Panc1 (cell line): ENCODE results near the gene CEACAM5. TPM values are rescaled to one million over a fixed set of nuclear protein-coding genes. Genes with fewer than 3 reads are reported as not detected.
"Not testable (repeated sequence)": the region's sequence is repeated elsewhere in the genome, so short reads cannot be mapped to it uniquely, and the experiment has no call there.

Experiments
- ATAC-seq: fragments of 200-7000 bp; cut with Tn5 transposase; 2 replicates; pipeline ENCODE4 v1.9.1; 2020; ENCODE audit warnings: mild to moderate bottlenecking, moderate library complexity
- BruUV-seq: library from RNA; stranded (reverse); fragments of 400-500 nt; replicated peaks from 2 replicates; lab custom pipeline; 2021; lab: Mats Ljungman, UMichigan
- CTCF ChIA-PET: fragments of 300-600 bp; sonication (Branson Sonifier 250); formaldehyde crosslinking; loops from one replicate; lab custom pipeline; 2022; ENCODE audit warnings: antibody characterized with exemption; lab: Charles Lee
- POLR2A ChIA-PET: fragments of 300-600 bp; sonication (Branson Sonifier 250); formaldehyde crosslinking; loops from one replicate; lab custom pipeline; 2022; ENCODE audit warnings: antibody characterized with exemption; lab: Charles Lee
- DNase-seq: peaks from one replicate; pipeline ENCODE4 v3.0.0-alpha.2; 2010; ENCODE audit warnings: low read depth, low spot score
- H3K27ac ChIP-seq: 2 replicates; pipeline ENCODE4 v1.5.1; 2011; ENCODE audit warnings: mild to moderate bottlenecking, low read length, inconsistent platforms
- H3K27me3 ChIP-seq: fragments of 200-500 bp; sonication (Bioruptor generic); 2 replicates; pipeline ENCODE4 v1.6.0; 2014; ENCODE audit warnings: low read length, inconsistent platforms; ENCODE audit not compliant: control insufficient read depth, insufficient read depth
- H3K36me3 ChIP-seq: fragments of 200-500 bp; sonication (Bioruptor generic); 2 replicates; pipeline ENCODE4 v1.5.1; 2014; ENCODE audit warnings: inconsistent platforms, mild to moderate bottlenecking, low read length, moderate library complexity; ENCODE audit not compliant: control insufficient read depth, insufficient read depth
- H3K4me1 ChIP-seq: 2 replicates; pipeline ENCODE4 v1.5.1; 2011; ENCODE audit warnings: inconsistent platforms, mild to moderate bottlenecking, low read length, moderate library complexity; ENCODE audit not compliant: control insufficient read depth, insufficient read depth
- H3K4me3 ChIP-seq, 2 experiments: 2 replicates each; pipeline ENCODE4 v1.5.1; 2011 to 2012; ENCODE audit warnings: low read depth in 2 of 2, low read length in 2 of 2, mild to moderate bottlenecking in 2 of 2, inconsistent platforms in 1 of 2, moderate library complexity in 1 of 2
- H3K9me3 ChIP-seq: fragments of 200-500 bp; sonication (Bioruptor generic); 2 replicates; pipeline ENCODE4 v1.5.1; 2014; ENCODE audit warnings: low read depth, mild to moderate bottlenecking, inconsistent platforms, low read length, moderate library complexity; ENCODE audit not compliant: control insufficient read depth, insufficient read depth
- CTCF ChIP-seq: fragments of 450-650 bp; IDR thresholded peaks from 2 replicates; pipeline ENCODE4 v1.5.1; 2017; ENCODE audit warnings: mild to moderate bottlenecking
- POLR2AphosphoS5 ChIP-seq: IDR thresholded peaks from 2 replicates; pipeline ENCODE4 v1.6.1; 2012; ENCODE audit warnings: mild to moderate bottlenecking, low read depth, low read length, moderate library complexity
- REST ChIP-seq, 2 experiments: IDR thresholded peaks; 2 replicates each; pipeline ENCODE4 v1.6.1; 2011 to 2012; ENCODE audit warnings: low read depth in 2 of 2, control low read depth in 1 of 2, low read length in 1 of 2, mild to moderate bottlenecking in 1 of 2, moderate library complexity in 1 of 2; ENCODE audit not compliant: insufficient read depth in 1 of 2
- SIN3A ChIP-seq: IDR thresholded peaks from 2 replicates; pipeline ENCODE4 v1.6.1; 2012; ENCODE audit warnings: low read depth, mild to moderate bottlenecking, low read length, moderate library complexity, borderline replicate concordance; ENCODE audit not compliant: insufficient read depth
- TCF7L2 ChIP-seq: IDR thresholded peaks from 2 replicates; pipeline ENCODE4 v1.6.1; 2011; ENCODE audit warnings: mild to moderate bottlenecking, low read depth, low read length, inconsistent platforms
- in situ Hi-C: cut with HindIII; loops from 2 replicates; pipeline ENCODE4 v1.10.0; 2016; ENCODE audit warnings: low sequenced_read_pairs, low pct_unique_long_range_greater_than_20kb
- intact Hi-C: fragments of 100-400 bp; cut with micrococcal nuclease; formaldehyde crosslinking; loops from one replicate; pipeline ENCODE4 v1.10.0; 2022; ENCODE audit not compliant: unreplicated experiment
- total RNA-seq: library from RNA; stranded (reverse); gene quantifications from one replicate; pipeline ENCODE4 v1.2.1, GENCODE V29; 2021; ENCODE audit not compliant: unreplicated experiment

CEACAM5 gene
- total RNA-seq, 1 experiment from 2014 or later: 0.51 TPM

GRCh38 chr19:41767115-41767514 lies 58.7 kb downstream of the CEACAM5 start:
- Histone ChIP-seq H3K9me3 (no peaks in the 10 kb centered on the region), H3K36me3 (no peaks in the 10 kb centered on the region; the same call in 1 of the 2 replicates), H3K4me3 (no peak overlapping the region), H3K4me1 (no peaks in the 10 kb centered on the region), H3K27ac (no peak overlapping the region), H3K27me3 (peaks cover 2% of the 10 kb centered on the region; the same call in 1 of the 2 replicates)
- no TSS peak for BruUV-seq
- no peak for ATAC-seq
- in situ Hi-C loops: no loop called here
- DNase-seq: no peak
- intact Hi-C loops: no loop called here
- ChIA-PET CTCF (no interaction called here), POLR2A (no interaction called here)
- TF ChIP-seq POLR2AphosphoS5: no peak
- TF ChIP-seq CTCF: no peak
- TF ChIP-seq SIN3A: no peak
- TF ChIP-seq REST (IDR thresholded peaks at IDR 0.05; ENCODE audit: insufficient read depth in 1 of 2, low read depth in 2 of 2, low read length in 1 of 2): no peak
- TF ChIP-seq TCF7L2: no peak

- ATAC-seq, H3K36me3 ChIP-seq, in situ Hi-C loops, H3K27ac ChIP-seq, H3K27me3 ChIP-seq, BruUV-seq, H3K9me3 ChIP-seq, H3K4me3 ChIP-seq, DNase-seq, POLR2A ChIA-PET, intact Hi-C loops, H3K4me1 ChIP-seq: not testable (repeated sequence)
- CTCF ChIA-PET: interaction anchor here (0.5 kb wide), 1 partner anchor 12 kb away, joined by 4 read pairs; no protein-coding TSS in a partner anchor
Measured at GRCh38 chr19:41768105-41768504, 59.7 kb downstream of the CEACAM5 start.

- in situ Hi-C loops (no loop called here), intact Hi-C loops (no loop called here)
- Histone ChIP-seq H3K9me3 (no peaks in the 10 kb centered on the region), H3K27me3 (peaks cover 2% of the 10 kb centered on the region; the same call in 1 of the 2 replicates), H3K4me1 (no peaks in the 10 kb centered on the region), H3K36me3 (no peaks in the 10 kb centered on the region; the same call in 1 of the 2 replicates), H3K27ac (no peak overlapping the region), H3K4me3 (no peak overlapping the region)
- POLR2A ChIA-PET: no interaction called here
- DNase-seq (no peak), ATAC-seq (no peak)
- TF ChIP-seq POLR2AphosphoS5 (no peak), CTCF (no peak), SIN3A (no peak), REST (IDR thresholded peaks at IDR 0.05; ENCODE audit: insufficient read depth in 1 of 2, low read depth in 2 of 2, low read length in 1 of 2) (no peak), TCF7L2 (no peak)
- no TSS peak for BruUV-seq
- CTCF ChIA-PET: no interaction called here
Measured at GRCh38 chr19:41769608-41770007, 61.2 kb downstream of the CEACAM5 start.
